Measurements from ENCODE around the gene CLBA1. TPM values are rescaled to one million over a fixed set of nuclear protein-coding genes. Genes with fewer than 3 reads are reported as not detected.

Gene CLBA1
- total and polyA plus RNA-seq, 2 experiments from 2014 or later = 1.6 to 1.8 TPM

- TF ChIP-seq, protein P1, sequence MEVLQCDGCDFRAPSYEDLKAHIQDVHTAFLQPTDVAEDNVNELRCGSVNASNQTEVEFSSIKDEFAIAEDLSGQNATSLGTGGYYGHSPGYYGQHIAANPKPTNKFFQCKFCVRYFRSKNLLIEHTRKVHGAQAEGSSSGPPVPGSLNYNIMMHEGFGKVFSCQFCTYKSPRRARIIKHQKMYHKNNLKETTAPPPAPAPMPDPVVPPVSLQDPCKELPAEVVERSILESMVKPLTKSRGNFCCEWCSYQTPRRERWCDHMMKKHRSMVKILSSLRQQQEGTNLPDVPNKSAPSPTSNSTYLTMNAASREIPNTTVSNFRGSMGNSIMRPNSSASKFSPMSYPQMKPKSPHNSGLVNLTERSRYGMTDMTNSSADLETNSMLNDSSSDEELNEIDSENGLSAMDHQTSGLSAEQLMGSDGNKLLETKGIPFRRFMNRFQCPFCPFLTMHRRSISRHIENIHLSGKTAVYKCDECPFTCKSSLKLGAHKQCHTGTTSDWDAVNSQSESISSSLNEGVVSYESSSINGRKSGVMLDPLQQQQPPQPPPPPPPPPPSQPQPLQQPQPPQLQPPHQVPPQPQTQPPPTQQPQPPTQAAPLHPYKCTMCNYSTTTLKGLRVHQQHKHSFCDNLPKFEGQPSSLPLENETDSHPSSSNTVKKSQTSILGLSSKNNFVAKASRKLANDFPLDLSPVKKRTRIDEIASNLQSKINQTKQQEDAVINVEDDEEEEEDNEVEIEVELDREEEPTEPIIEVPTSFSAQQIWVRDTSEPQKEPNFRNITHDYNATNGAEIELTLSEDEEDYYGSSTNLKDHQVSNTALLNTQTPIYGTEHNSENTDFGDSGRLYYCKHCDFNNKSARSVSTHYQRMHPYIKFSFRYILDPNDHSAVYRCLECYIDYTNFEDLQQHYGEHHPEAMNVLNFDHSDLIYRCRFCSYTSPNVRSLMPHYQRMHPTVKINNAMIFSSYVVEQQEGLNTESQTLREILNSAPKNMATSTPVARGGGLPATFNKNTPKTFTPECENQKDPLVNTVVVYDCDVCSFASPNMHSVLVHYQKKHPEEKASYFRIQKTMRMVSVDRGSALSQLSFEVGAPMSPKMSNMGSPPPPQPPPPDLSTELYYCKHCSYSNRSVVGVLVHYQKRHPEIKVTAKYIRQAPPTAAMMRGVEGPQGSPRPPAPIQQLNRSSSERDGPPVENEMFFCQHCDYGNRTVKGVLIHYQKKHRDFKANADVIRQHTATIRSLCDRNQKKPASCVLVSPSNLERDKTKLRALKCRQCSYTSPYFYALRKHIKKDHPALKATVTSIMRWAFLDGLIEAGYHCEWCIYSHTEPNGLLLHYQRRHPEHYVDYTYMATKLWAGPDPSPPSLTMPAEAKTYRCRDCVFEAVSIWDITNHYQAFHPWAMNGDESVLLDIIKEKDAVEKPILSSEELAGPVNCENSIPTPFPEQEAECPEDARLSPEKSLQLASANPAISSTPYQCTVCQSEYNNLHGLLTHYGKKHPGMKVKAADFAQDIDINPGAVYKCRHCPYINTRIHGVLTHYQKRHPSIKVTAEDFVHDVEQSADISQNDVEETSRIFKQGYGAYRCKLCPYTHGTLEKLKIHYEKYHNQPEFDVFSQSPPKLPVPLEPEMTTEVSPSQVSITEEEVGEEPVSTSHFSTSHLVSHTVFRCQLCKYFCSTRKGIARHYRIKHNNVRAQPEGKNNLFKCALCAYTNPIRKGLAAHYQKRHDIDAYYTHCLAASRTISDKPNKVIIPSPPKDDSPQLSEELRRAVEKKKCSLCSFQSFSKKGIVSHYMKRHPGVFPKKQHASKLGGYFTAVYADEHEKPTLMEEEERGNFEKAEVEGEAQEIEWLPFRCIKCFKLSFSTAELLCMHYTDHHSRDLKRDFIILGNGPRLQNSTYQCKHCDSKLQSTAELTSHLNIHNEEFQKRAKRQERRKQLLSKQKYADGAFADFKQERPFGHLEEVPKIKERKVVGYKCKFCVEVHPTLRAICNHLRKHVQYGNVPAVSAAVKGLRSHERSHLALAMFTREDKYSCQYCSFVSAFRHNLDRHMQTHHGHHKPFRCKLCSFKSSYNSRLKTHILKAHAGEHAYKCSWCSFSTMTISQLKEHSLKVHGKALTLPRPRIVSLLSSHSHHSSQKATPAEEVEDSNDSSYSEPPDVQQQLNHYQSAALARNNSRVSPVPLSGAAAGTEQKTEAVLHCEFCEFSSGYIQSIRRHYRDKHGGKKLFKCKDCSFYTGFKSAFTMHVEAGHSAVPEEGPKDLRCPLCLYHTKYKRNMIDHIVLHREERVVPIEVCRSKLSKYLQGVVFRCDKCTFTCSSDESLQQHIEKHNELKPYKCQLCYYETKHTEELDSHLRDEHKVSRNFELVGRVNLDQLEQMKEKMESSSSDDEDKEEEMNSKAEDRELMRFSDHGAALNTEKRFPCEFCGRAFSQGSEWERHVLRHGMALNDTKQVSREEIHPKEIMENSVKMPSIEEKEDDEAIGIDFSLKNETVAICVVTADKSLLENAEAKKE (CRISPR knock-in tag; IDR thresholded peaks at IDR 0.05) = no peak
- TF ChIP-seq ZNF331 (CRISPR knock-in tag; IDR thresholded peaks at IDR 0.05; ENCODE audit: low read depth) (no peak), EZH2phosphoT487 (IDR thresholded peaks at IDR 0.05; ENCODE audit: unreplicated experiment) (no peak)
Observed at GRCh38 chr14:105013150-105013785, 27.7 kb downstream of the CLBA1 start (continued).

- Mint-ChIP-seq H3K27ac (no peak overlapping the region), H3K36me3 (ENCODE audit: low read depth) (peaks cover 49% of the 10 kb centered on the region), H3K4me1 (peaks cover 56% of the 10 kb centered on the region), H3K4me3 (no peak overlapping the region; the same call in 2 of the 3 replicates), H3K9me3 (no peaks in the 10 kb centered on the region), H3K27me3 (ENCODE audit: insufficient read depth, low read depth, poor library complexity) (peaks cover 12% of the 10 kb centered on the region)
- no peak overlapping the region for H2AFZ ChIP-seq
- DNase-seq (ENCODE audit: low spot score) = no peak
- no peaks in the 10 kb centered on the region for H3K27me3 ChIP-seq (ENCODE audit: insufficient read depth)
- no peak overlapping the region for H3K4me3 ChIP-seq
- no peak overlapping the region for H3K4me2 ChIP-seq
- ATAC-seq = no peak
- peak overlapping the region; percentile 19; the same call in 1 of the 2 replicates for H3K27ac ChIP-seq (ENCODE audit: low read depth)
- peaks cover 13% of the 10 kb centered on the region for H3K36me3 ChIP-seq (ENCODE audit: insufficient read depth)
- H3K9me2 ChIP-seq (ENCODE audit: insufficient read depth) = no peaks in the 10 kb centered on the region
- H3K79me2 ChIP-seq (replicated peaks; ENCODE audit: insufficient read depth) = peaks cover 98% of the 10 kb centered on the region
- peaks cover 30% of the 10 kb centered on the region for H3K4me1 ChIP-seq (ENCODE audit: insufficient read depth)
- peaks cover 76% of the 10 kb centered on the region for H4K20me1 ChIP-seq (replicated peaks; ENCODE audit: insufficient read depth)
- H3F3A ChIP-seq (replicated peaks; ENCODE audit: low read depth) = no peaks in the 10 kb centered on the region
- TF ChIP-seq, protein P2, sequence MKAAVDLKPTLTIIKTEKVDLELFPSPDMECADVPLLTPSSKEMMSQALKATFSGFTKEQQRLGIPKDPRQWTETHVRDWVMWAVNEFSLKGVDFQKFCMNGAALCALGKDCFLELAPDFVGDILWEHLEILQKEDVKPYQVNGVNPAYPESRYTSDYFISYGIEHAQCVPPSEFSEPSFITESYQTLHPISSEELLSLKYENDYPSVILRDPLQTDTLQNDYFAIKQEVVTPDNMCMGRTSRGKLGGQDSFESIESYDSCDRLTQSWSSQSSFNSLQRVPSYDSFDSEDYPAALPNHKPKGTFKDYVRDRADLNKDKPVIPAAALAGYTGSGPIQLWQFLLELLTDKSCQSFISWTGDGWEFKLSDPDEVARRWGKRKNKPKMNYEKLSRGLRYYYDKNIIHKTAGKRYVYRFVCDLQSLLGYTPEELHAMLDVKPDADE (IDR thresholded peaks at IDR 0.05) = no peak
- TF ChIP-seq ZNF114 (CRISPR knock-in tag; IDR thresholded peaks at IDR 0.05) (no peak), REST (IDR thresholded peaks at IDR 0.05; ENCODE audit: unreplicated experiment) (no peak), STAT1 (IDR thresholded peaks at IDR 0.05; ENCODE audit: unreplicated experiment) (no peak), EZH2 (IDR thresholded peaks at IDR 0.05; ENCODE audit: low read depth, unreplicated experiment) (no peak), EZH2phosphoT487 (IDR thresholded peaks at IDR 0.05; ENCODE audit: unreplicated experiment) (no peak)
- TF ChIP-seq, protein P3, sequence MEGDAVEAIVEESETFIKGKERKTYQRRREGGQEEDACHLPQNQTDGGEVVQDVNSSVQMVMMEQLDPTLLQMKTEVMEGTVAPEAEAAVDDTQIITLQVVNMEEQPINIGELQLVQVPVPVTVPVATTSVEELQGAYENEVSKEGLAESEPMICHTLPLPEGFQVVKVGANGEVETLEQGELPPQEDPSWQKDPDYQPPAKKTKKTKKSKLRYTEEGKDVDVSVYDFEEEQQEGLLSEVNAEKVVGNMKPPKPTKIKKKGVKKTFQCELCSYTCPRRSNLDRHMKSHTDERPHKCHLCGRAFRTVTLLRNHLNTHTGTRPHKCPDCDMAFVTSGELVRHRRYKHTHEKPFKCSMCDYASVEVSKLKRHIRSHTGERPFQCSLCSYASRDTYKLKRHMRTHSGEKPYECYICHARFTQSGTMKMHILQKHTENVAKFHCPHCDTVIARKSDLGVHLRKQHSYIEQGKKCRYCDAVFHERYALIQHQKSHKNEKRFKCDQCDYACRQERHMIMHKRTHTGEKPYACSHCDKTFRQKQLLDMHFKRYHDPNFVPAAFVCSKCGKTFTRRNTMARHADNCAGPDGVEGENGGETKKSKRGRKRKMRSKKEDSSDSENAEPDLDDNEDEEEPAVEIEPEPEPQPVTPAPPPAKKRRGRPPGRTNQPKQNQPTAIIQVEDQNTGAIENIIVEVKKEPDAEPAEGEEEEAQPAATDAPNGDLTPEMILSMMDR (conservative IDR thresholded peaks at IDR 0.05; ENCODE audit: low read depth in 2 of 2) = no peak
Observed at GRCh38 chr14:105014032-105014431, 28.4 kb downstream of the CLBA1 start.

Measured in GM23338 (cell line).